Gastroesophageal sphincter (tissue), 3 donors: ENCODE data around the gene LDB2.

Source experiments
- CTCF ChIP-seq, 4 experiments: fragments of 200-600 bp in 2 of 4; fragments of 450-650 bp in 2 of 4; sonication (generic) in 1 of 4; IDR thresholded peaks; one replicate each; pipeline ENCODE4 v1.5.1; 2017 to 2019; ENCODE audit warnings: antibody characterized with exemption in 4 of 4, mild to moderate bottlenecking in 2 of 4, moderate library complexity in 2 of 4
- EP300 ChIP-seq: sonication (generic); formaldehyde crosslinking; IDR thresholded peaks from one replicate; pipeline ENCODE4 v1.6.1; 2017; ENCODE audit warnings: antibody characterized with exemption, mild to moderate bottlenecking
- POLR2A ChIP-seq, 2 donors: fragments of 450-650 bp; IDR thresholded peaks; one replicate each; pipeline ENCODE4 v1.6.1; 2017; ENCODE audit warnings: antibody characterized with exemption in 2 of 2, mild to moderate bottlenecking in 2 of 2, moderate library complexity in 1 of 2
- POLR2AphosphoS5 ChIP-seq: sonication (generic); formaldehyde crosslinking; IDR thresholded peaks from one replicate; pipeline ENCODE4 v1.6.1; 2017; ENCODE audit warnings: antibody characterized with exemption

- TF ChIP-seq CTCF (IDR thresholded peaks at IDR 0.05) (no peak), POLR2AphosphoS5 (no peak), POLR2A (IDR thresholded peaks at IDR 0.05) (no peak), EP300 (no peak)
Measured at GRCh38 chr4:16692524-16692923, 205.9 kb downstream of the LDB2 start.
